ENCODE data around the gene SHISAL1. TPM values are rescaled to one million over a fixed set of nuclear protein-coding genes. Genes with fewer than 3 reads are reported as not detected.

Gene SHISAL1
- total RNA-seq, 1 experiment from 2014 or later = not detected

DNA sequence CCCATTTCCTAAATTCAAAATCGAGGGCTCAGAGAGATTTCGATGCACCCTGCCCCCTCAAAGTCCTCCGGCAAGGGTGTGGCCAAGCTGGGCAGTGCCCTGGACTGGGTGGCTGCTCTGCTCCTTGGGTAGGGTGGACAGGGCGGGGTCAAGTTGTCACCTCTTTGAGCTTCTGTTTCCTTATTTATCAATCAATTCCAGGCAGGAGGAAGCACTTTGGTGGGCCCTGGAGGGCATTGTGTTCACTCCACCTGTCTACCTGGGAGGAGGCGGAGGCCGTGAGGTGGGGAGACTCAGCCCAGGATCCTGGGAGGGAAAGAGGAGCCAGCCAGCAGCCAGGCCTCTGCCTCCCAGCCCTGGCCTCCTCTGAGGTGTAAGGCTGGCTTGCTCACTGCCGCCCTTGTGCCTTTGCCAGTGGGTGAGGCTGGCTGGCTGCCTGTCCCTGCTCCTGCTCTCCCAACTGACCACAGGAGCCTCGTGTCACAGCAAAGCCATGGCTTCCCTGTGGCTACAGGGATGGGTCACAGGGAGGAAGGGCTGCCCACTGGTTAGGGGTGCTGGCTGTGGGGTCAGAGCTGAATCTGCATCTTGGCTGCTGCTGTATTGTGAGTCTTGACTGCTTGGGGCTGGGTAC, 25.5 kb upstream of the SHISAL1 start:
- ChIA-PET POLR2A (no interaction called here), CTCF (no interaction called here)
- TF ChIP-seq, protein P1, sequence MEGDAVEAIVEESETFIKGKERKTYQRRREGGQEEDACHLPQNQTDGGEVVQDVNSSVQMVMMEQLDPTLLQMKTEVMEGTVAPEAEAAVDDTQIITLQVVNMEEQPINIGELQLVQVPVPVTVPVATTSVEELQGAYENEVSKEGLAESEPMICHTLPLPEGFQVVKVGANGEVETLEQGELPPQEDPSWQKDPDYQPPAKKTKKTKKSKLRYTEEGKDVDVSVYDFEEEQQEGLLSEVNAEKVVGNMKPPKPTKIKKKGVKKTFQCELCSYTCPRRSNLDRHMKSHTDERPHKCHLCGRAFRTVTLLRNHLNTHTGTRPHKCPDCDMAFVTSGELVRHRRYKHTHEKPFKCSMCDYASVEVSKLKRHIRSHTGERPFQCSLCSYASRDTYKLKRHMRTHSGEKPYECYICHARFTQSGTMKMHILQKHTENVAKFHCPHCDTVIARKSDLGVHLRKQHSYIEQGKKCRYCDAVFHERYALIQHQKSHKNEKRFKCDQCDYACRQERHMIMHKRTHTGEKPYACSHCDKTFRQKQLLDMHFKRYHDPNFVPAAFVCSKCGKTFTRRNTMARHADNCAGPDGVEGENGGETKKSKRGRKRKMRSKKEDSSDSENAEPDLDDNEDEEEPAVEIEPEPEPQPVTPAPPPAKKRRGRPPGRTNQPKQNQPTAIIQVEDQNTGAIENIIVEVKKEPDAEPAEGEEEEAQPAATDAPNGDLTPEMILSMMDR (IDR thresholded peaks at IDR 0.05; ENCODE audit: insufficient read depth in 1 of 2, low read depth in 1 of 2, low read length in 1 of 2, severe bottlenecking in 1 of 2, unreplicated experiment in 1 of 2) = no peak
- Mint-ChIP-seq H3K4me1 (ENCODE audit: low read depth, unreplicated experiment) (no peaks in the 10 kb centered on the region), H3K9me3 (ENCODE audit: unreplicated experiment) (no peaks in the 10 kb centered on the region), H3K27ac (ENCODE audit: unreplicated experiment) (no peak overlapping the region), H3K27me3 (ENCODE audit: insufficient read depth, unreplicated experiment) (no peaks in the 10 kb centered on the region), H3K4me3 (ENCODE audit: unreplicated experiment) (no peak overlapping the region), H3K36me3 (ENCODE audit: insufficient read depth, unreplicated experiment) (no peaks in the 10 kb centered on the region)
- Histone ChIP-seq H3K27me3 (replicated peaks; ENCODE audit: control insufficient read depth, insufficient read depth, low read length) (no peaks in the 10 kb centered on the region), H3K9me3 (no peaks in the 10 kb centered on the region), H3K4me3 (ENCODE audit: low read depth, low read length) (no peak overlapping the region), H3K4me1 (peaks cover 34% of the 10 kb centered on the region), H3K36me3 (ENCODE audit: control insufficient read depth, insufficient read depth, low read length) (no peaks in the 10 kb centered on the region)
- DNase-seq = no peak
- no TSS peak for BruUV-seq (replicated peaks)
- intact Hi-C loops (cut with micrococcal nuclease; ENCODE audit: unreplicated experiment) = no loop called here

DNA sequence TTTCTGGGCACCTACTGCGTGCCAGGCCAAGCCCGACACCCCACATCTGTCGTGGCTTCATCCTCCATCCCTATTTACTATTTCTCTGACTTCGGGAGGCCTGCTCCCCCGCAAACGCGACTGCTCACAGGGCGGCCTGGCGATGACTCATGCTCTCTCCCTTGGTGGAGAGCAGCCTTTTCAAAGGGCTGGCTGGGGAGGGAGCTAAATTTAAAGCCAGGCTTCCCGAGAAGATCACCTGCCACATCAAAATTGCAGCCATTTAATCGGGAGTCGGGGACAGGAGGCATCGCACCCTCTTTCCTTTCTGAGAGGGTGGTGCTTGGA, 24.9 kb upstream of the SHISAL1 start:
- intact Hi-C loops (cut with micrococcal nuclease; ENCODE audit: unreplicated experiment) = no loop called here
- Mint-ChIP-seq H3K4me3 (ENCODE audit: unreplicated experiment) (no peak overlapping the region), H3K4me1 (ENCODE audit: low read depth, unreplicated experiment) (no peaks in the 10 kb centered on the region), H3K27me3 (ENCODE audit: insufficient read depth, unreplicated experiment) (no peaks in the 10 kb centered on the region), H3K36me3 (ENCODE audit: insufficient read depth, unreplicated experiment) (no peaks in the 10 kb centered on the region), H3K9me3 (ENCODE audit: unreplicated experiment) (no peaks in the 10 kb centered on the region), H3K27ac (ENCODE audit: unreplicated experiment) (no peak overlapping the region)
- no peak for DNase-seq
- no TSS peak for BruUV-seq (replicated peaks)
- H3K4me1 ChIP-seq = peaks cover 33% of the 10 kb centered on the region
- no peaks in the 10 kb centered on the region for H3K9me3 ChIP-seq
- H3K4me3 ChIP-seq (ENCODE audit: low read depth, low read length) = no peak overlapping the region
- TF ChIP-seq, protein P1 (IDR thresholded peaks at IDR 0.05; ENCODE audit: insufficient read depth in 1 of 2, low read depth in 1 of 2, low read length in 1 of 2, severe bottlenecking in 1 of 2, unreplicated experiment in 1 of 2) = no peak
- H3K36me3 ChIP-seq (ENCODE audit: control insufficient read depth, insufficient read depth, low read length) = no peaks in the 10 kb centered on the region
- CTCF ChIA-PET = no interaction called here
- POLR2A ChIA-PET = no interaction called here
- H3K27me3 ChIP-seq (replicated peaks; ENCODE audit: control insufficient read depth, insufficient read depth, low read length) = no peaks in the 10 kb centered on the region

DNA sequence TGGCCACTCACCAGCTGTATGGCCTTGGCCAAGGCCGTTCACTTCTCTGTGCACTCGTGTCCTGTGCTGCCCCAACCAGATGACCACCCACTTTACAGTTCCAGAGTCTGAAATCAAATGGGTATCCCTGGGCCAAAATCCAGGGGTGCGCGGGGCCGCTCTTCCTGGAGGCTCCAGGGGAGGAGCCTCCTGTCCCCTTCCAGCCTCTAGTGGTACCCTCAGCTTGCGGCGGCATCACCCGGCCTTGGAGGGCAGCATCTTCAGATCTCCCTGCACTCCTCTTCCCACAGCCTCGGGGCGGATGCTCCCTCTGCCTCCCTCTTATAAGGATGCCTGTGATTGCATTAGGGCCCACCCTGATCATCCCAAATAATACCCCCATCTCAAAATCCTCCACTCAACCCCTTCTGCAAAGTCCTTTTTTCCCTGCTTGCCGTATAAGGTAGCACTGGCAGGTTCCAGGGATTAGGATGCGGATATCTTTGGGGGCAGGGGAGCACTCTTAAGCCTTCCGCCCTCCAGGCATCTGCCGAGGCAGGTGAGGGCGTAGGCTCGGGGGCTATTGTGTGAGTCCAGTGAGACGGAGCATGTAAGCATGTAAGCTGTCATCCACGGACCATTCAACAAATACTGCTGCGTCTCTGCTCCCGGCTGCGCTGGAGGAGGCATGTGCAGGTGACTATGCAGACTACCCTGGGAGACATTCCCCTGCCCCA, 24.4 kb upstream of the SHISAL1 start:
- no peak overlapping the region for H3K4me3 ChIP-seq (ENCODE audit: low read depth, low read length)
- no peak for DNase-seq
- Mint-ChIP-seq H3K27me3 (ENCODE audit: insufficient read depth, unreplicated experiment) (peaks cover 2% of the 10 kb centered on the region), H3K4me1 (ENCODE audit: low read depth, unreplicated experiment) (no peaks in the 10 kb centered on the region), H3K36me3 (ENCODE audit: insufficient read depth, unreplicated experiment) (no peaks in the 10 kb centered on the region), H3K27ac (ENCODE audit: unreplicated experiment) (no peak overlapping the region), H3K9me3 (ENCODE audit: unreplicated experiment) (no peaks in the 10 kb centered on the region), H3K4me3 (ENCODE audit: unreplicated experiment) (no peak overlapping the region)
- no peaks in the 10 kb centered on the region for H3K27me3 ChIP-seq (replicated peaks; ENCODE audit: control insufficient read depth, insufficient read depth, low read length)
- TF ChIP-seq, protein P1 (IDR thresholded peaks at IDR 0.05; ENCODE audit: insufficient read depth in 1 of 2, low read depth in 1 of 2, low read length in 1 of 2, severe bottlenecking in 1 of 2, unreplicated experiment in 1 of 2) = no peak
- ChIA-PET POLR2A (no interaction called here), CTCF (no interaction called here)
- no TSS peak for BruUV-seq (replicated peaks)
- intact Hi-C loops (cut with micrococcal nuclease; ENCODE audit: unreplicated experiment) = no loop called here
- no peaks in the 10 kb centered on the region for H3K9me3 ChIP-seq
- H3K4me1 ChIP-seq = peaks cover 28% of the 10 kb centered on the region
- H3K36me3 ChIP-seq (ENCODE audit: control insufficient read depth, insufficient read depth, low read length) = no peaks in the 10 kb centered on the region

All from Caco-2 (cell line).